ENCODE data around the gene POLR3GL. TPM values are rescaled to one million over a fixed set of nuclear protein-coding genes. Genes with fewer than 3 reads are reported as not detected.

Gene POLR3GL
- total RNA-seq, 1 experiment from 2014 or later, result 7.9 TPM

- H3K27ac Mint-ChIP-seq, result no peak overlapping the region
- Histone ChIP-seq H4K20me1 (ENCODE audit: control insufficient read depth, insufficient read depth, insufficient read length) (no peaks in the 10 kb centered on the region), H3K9ac (ENCODE audit: extremely low read depth, insufficient read length, low read length) (no peak overlapping the region), H4K91ac (ENCODE audit: insufficient read length, low read depth, low read length) (no peak overlapping the region), H3T11ph (ENCODE audit: low read length) (no peak overlapping the region), H3K4me2 (ENCODE audit: insufficient read depth, insufficient read length, low read length) (no peak overlapping the region), H3K56ac (ENCODE audit: insufficient read length, low read depth, low read length) (no peak overlapping the region), H3K27me3 (ENCODE audit: insufficient read depth, low read length) (no peaks in the 10 kb centered on the region), H3K23ac (ENCODE audit: insufficient read length, low read depth, low read length) (no peak overlapping the region), H2AFZ (ENCODE audit: low read length) (no peak overlapping the region), H4K5ac (ENCODE audit: insufficient read length, low read depth, low read length) (no peak overlapping the region), H3K79me2 (ENCODE audit: insufficient read depth, low read length) (peaks cover 4% of the 10 kb centered on the region; the same call in 1 of the 2 replicates), H2AK5ac (ENCODE audit: insufficient read length, low read length) (no peak overlapping the region), H2BK12ac (ENCODE audit: insufficient read length, low read depth, low read length) (no peak overlapping the region), H2BK20ac (ENCODE audit: low read depth, low read length, poor library complexity, severe bottlenecking) (no peak overlapping the region), H3K79me1 (ENCODE audit: insufficient read depth, low read depth, low read length, poor library complexity, severe bottlenecking) (no peaks in the 10 kb centered on the region), H3K4ac (ENCODE audit: low read depth, low read length) (no peak overlapping the region), H3K18ac (ENCODE audit: insufficient read length, low read depth, low read length) (no peak overlapping the region), H4K8ac (replicated peaks; ENCODE audit: insufficient read length, low read depth, low read length) (no peak overlapping the region), H3K27ac (ENCODE audit: insufficient read length, low read depth, low read length) (no peak overlapping the region), H3K4me1 (ENCODE audit: insufficient read depth, low read length) (peaks cover 3% of the 10 kb centered on the region; the same call in 1 of the 2 replicates), H2BK120ac (ENCODE audit: low read depth, low read length, poor library complexity, severe bottlenecking) (no peak overlapping the region), H2BK5ac (ENCODE audit: insufficient read length, low read length) (no peak overlapping the region), H3K9me3 (ENCODE audit: control insufficient read depth, low read depth, low read length) (no peaks in the 10 kb centered on the region), H2BK15ac (ENCODE audit: low read depth, low read length) (no peak overlapping the region), H3K14ac (ENCODE audit: insufficient read depth, low read length) (no peak overlapping the region), H3K23me2 (ENCODE audit: insufficient read length, low read depth, low read length, poor library complexity, severe bottlenecking) (peaks cover 10% of the 10 kb centered on the region)
- no CpG with 5 or more reads among the region's 2 CpGs for WGBS (ENCODE audit: extremely low coverage, insufficient read length, low lambda C conversion rate)
- H3K4me3 Mint-ChIP-seq, result no peak overlapping the region
- H3K9me3 Mint-ChIP-seq, result no peaks in the 10 kb centered on the region
- H3K27me3 Mint-ChIP-seq (ENCODE audit: low read depth), result no peaks in the 10 kb centered on the region
- DNase-seq, result no peak
- H3K4me1 Mint-ChIP-seq, result peaks cover 16 to 17% of the 10 kb centered on the region in 2 experiments
- peaks cover 2 to 15% (median 9%) of the 10 kb centered on the region in 3 experiments; a peak in 6 of 7 replicates for H3K36me3 Mint-ChIP-seq (ENCODE audit: insufficient read depth in 1 of 3, low read depth in 3 of 3)
- TF ChIP-seq CTCF (conservative IDR thresholded peaks at IDR 0.05), result no peak
Measured at GRCh38 chr1:145922266-145922665, 42.2 kb upstream of the POLR3GL start.

Data from H9 (cell line).